ENCODE data around the gene TPRG1.

TPRG1 gene

DNA sequence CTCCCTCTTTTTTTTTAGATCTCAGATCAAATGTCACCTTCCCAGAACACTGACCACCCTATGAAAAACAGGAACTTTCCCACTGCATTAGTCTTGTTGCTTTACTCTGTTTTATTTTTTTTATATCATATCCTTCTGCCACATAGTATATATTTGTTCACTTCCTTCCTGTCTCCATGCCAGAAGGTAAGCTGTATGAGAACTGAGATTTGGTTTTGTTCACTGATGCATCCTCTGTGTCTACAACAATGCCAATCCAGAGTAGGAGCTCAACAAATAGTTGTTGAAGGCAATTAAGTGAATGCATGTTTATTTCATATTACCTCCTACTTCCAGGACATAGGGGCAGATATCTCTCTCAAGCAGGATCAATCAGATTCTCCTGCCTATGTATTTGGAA, 114.4 kb downstream of the TPRG1 start:
- FAIRE-seq = no peak

DNA sequence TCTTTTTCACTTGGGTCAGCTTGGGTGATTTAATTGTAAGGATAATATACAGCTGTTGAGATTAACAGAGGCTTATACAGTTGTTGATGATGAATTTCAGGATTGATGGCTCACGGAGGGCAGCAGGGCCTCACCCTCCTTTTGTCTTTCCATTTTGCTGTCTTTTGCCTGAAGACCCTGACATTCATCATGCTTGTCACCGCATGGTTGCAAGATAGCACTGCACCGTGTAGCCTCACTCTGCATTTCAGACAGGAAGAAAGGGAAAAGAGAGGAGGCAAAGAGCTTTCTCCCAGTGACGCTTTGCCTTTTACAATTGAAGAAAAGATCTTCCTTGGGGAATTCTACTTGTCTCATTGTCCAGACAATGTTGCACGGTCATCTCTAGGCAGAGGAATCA, 115.1 kb downstream of the TPRG1 start:
- FAIRE-seq = no peak

DNA sequence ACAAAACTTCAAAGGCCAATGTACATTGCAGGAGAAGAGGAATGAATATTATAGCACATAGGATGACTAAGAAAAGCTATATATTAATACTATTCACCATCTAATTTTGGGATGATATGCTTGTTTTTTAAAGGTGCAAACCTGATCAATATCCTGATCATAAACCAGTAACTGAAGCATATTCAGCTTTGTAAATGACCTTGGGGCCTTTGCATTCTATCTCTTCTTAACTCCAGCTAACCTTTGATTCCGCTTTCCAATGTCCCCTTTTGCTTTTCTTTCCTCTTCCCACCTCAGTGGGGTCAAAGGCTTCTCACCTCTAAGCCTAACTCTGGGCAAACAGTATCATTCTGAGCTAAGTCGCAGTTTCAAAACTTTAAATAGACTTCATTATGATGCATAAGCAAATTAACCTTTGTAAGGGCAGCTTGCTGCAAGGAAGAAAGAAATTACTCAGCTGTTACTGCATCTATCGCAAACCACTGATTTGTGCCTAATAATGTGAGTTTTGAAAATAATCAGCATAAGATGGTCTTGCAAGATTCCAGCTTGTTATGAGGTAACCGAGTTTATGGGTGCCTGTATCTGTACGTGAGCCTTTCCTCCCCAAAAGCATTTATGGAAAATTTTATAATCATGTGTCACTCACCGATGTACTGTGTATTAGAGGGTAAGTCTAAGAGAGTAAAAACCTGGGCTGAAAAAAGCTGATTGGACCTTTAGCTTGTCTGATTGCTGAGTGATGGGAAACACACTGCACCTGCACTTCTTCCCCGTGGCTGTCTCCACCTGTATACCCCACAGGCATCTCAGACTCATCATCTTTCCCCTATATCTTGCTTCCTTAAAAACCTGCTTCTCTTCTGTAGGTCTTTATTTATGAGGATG, 116.8 kb downstream of the TPRG1 start:
- FAIRE-seq = no peak

DNA sequence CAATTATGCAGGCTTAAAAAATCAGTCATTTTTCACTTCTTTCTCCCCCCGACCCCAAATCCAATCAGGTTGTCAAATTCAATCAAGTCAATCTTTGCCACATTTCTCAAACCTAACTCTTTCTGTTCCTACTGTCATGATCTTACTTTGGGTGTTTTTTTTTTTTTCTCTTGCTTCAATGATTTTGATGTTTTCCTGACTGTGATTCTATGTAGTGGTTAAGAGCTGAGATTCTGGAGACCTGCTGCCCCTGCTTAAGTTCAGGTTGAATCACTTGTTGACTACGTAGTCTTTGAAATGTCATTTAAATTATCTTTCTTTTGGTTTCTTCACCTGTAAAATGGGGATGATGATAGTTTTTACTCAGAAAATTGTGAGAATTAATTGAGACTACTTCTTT, 117.5 kb downstream of the TPRG1 start:
- FAIRE-seq = no peak

DNA sequence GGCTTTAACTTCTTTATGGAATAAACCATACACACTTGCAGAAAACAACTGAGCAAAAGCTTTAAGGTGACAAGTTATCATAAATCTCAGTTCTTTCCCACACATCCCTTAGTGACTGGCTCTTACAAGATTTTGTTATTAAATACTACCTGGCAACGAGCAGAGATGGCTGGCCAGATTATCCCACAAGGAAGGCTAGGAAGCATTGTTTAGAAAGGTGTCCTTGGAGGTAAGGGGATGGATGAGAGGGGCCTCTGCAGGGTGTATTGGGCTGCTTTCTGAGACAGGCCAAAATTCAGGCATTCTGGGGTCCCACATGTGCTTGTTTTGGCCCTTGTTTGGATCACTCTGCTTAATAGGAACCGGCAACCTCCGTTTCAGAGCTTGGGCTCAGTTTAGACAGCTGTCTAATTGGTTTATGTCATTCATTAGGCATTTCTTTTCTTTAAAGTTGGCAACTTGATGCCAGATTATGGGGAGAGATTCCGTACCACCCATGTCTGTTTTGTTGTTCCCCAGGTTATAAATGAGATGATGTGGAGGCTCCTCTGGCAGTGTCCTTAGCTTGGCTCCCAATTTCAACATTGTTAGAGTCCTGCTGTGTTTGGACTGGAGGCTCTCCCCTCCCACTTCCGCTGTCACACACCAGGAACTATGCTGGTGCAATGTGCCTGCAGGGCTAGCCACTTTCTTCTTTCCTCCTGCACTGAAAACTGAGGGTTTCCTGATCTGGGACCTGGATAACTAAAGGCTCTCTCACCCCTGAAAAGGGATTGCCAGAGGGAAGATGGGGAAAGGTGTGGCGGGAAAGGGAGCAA, 121.1 kb downstream of the TPRG1 start:
- FAIRE-seq = no peak

DNA sequence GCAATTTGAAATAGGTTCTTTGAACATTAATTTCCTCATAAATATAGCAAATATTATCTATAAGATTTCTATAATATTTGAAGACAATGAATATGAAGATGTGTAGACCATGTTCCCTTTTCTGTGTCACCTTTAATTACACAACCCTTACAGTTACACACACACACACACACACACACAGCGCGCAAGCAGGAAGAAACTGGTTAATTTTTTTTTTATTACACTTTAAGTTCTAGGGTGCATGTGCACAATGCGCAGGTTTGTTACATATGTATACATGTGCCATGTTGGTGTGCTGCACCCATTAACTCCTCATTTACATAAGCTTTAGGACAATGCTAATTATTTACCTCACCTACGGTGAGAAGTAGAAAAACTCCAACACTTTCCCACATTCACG, 122.9 kb downstream of the TPRG1 start:
- no peak for FAIRE-seq

DNA sequence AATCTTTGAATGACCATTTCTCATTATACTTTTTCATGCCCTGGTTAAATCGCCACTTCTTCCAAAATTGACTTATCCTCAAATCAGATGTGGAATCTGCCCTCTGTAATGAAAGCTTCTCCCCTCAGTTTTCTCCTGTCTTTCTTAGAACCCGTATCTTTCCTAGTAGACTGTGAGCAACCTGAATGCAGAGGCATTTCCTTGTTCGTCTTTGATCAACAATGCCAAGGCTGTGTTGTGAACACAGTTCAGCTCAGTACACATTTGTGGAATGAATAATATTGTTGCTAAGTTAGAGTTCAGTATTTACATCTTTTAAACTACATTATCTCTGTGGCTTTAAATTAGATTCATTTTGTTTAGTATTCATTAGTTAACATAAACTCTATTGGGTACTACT, 123.3 kb downstream of the TPRG1 start:
- no peak for FAIRE-seq

DNA sequence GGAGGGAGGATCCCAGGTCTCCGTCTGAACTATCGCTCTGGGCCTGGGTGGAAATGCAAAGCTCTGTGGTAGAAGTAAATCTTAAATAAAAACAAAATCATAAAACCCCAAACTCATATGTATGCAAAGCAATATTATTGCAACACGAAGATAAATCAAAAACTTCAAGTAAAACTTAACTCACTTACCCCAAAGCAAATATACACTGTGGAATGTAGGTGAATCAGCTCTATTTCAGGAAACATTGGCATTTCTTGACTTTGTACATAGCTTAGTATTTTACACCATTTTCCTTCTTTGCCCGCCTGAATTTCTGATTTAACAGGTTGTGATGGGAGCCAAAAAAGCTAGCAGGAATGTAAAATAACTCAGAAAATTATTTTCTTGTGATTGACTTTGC, 126.2 kb downstream of the TPRG1 start:
- no peak for FAIRE-seq

DNA sequence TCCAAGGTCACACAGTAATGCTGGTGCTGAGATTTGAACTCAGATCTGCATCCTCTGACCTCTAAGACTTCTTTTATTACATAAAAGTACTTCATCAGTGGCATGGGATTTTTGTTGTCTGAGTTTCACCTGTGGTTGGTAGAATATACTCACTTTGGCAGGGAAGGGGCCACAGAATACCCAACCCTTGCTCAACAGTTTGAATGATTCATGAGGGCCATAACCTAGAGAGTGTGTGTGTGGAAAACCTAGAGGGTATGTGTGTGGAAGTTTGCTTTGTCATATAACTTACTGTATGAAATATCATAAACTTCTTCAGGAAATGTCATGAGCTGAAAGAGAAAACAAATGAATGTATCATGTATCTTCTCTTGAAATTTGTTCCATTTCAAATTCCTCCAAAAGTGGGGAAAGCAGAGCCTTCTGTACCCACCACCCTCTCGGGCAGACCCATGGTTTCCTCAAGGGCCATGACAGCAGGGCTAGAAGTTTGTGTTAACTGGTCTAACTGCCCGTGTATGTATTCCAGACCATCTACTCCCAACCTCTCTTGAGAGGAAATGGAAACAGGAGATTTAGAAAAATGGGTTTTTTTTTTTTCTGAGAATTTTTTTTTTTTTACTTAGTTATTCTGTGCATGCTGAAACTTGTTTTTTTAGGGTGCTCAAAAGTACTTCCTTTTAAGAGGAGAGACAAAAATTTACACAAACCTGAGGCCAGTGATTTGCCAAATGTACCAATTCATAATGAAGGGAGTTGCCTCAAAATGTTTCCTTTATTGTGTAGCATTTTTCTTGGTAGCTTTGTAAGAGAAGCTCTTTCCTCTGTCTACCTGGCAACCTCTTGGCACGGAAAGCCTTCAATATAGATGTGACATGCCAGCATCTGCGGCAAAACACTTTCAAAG, 127.0 kb downstream of the TPRG1 start:
- no peak for FAIRE-seq

DNA sequence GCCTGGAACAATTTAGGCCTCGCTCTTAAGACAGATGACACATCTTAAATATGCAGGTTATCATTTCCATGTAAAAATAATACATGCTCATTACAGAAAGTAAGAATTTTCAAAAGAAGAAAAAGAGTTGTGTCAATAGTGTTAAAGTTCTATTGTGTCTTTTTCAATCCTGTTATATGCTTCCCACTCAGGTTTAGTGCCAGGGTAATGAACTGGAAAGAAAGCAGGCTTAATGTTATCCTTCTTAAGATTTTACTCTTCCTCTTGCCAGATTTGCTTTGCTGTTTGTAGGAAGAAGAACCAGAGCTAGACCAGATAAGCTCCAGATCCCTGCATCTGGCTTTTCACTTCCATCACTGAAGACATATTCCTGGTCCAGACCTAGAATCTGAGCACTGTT, 128.6 kb downstream of the TPRG1 start:
- FAIRE-seq = no peak

DNA sequence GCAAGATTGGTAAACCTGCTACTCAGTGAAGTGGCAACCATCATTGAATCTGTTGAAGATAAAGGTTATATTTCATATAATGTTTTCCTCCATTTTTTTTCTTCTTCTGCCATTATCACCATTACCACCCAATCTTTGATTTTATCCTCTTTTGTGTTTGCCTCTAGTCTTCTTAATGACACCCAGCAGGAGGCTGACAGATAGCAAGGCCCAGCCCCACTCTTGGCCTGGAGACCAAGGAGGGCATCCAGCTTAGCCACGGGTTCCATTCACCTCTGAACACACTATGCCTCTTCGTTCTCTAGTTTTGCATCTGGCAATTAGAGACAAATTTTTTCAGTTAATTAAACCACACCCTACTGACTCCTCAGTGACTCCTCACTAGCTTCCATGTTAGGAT, 129.7 kb downstream of the TPRG1 start:
- no peak for FAIRE-seq

DNA sequence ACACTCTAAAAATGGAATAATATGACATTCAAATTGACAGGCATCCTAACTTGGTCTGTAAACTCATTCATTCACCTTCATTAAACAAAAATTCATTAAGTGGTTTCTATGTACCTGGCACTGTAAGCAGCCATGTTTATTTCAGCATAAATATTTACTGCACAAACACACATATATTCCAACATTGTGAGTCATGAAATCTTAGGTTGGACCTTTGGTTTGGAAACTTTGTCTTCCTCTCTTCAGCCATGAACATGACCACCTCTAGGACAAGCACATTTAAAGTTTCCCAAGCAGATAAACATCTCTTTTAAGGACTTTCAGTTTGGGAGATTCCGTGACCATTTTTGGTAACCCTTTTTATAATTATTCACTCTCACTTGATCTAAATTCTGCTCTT, 131.8 kb downstream of the TPRG1 start:
- no peak for FAIRE-seq

DNA sequence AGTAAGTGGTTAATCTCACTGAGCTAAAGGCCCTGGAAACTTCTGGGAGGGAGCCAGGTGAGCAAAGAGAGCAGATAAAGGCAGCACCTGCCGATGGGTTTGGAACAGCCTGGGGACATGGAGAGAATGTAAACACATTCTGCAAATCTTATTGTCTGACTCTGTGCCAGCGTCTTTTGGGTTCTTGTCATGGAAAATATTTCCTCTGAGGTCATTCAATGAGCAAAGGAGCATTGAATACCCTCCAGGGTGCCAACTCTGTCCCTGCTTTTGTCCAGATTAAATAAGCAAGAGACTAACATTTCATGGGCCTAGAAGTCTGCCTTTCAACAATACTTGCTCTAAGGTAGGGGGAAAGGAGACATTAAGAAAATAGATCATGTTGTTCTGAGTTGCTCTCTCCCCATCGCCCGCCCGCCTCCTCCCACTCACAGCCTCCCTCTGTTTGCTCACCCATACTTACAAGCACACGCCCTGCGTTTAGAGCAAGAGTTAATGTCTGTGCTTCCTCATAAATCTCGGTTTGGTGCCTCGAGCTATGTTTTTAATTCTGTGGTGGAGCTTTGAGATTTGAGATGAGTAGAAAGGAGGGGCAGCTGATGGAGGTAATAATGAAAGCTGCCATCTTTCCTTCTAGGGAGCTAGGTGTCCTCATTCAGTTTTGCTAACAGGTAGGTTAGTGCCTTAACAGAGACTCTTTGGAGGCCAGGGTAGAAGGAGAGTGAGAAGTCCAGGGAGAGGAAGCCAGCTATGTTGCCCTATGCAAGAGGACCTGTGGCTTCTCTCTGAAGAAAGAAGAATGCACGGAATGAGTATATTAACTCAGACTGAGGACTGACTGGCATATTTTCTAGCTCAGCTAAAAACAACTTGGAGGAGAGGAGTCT, 132.9 kb downstream of the TPRG1 start:
- no peak for FAIRE-seq

DNA sequence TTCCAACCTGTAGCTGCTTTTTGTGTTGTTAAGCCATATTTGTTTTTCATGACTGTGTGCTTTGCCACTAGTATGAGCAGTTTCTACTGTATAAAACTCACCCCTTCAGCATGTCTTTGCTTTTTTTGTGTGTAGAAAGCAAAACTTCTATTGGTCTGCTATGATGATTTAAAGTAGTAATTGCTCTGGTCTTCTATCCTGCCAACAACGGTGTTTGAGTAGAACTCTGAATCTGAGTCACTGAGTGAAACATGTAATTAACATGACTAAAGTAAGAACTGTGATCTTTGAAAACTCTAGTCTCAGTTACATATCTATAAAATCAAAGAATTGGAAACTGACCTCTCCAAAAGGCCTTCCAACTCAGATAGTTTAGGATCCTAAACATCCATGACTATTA, 133.6 kb downstream of the TPRG1 start:
- FAIRE-seq = no peak

DNA sequence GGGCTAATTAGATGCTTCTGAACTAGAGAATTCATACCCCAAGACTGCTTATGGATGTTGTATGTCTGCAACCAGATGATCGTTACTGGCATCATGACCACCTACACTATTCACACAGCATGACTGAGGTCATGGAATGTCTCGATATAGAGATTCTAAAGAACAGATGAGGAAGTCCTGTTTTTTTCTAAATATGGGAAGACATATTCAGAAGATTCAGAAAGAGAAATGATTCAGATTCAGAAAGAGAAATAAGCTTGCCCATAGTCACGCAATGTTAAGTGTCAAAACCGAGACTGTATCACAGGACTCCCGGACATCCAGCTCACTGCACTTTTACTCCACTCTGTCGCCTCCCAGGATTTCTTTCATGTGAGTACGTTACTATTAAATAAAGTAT, 136.2 kb downstream of the TPRG1 start:
- no peak for FAIRE-seq

DNA sequence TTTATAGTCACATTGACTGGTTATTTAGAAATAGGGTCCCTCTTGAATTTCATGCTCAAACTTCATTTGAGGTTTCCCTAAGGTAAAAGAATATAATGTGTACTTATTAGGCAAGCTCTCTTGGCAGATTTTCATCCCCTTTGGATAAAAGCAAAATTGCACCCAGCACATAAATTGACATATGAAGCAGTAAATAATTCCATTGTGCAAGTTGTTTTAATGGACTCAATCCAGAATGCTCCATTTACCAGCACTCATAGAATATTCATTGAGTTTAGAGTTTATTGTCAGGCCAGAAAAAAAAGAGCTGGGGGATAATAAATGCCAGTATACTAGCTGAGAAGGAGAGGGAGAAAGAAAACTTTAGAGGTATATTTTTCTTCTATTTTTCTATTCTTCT, 136.8 kb downstream of the TPRG1 start:
- no peak for FAIRE-seq

DNA sequence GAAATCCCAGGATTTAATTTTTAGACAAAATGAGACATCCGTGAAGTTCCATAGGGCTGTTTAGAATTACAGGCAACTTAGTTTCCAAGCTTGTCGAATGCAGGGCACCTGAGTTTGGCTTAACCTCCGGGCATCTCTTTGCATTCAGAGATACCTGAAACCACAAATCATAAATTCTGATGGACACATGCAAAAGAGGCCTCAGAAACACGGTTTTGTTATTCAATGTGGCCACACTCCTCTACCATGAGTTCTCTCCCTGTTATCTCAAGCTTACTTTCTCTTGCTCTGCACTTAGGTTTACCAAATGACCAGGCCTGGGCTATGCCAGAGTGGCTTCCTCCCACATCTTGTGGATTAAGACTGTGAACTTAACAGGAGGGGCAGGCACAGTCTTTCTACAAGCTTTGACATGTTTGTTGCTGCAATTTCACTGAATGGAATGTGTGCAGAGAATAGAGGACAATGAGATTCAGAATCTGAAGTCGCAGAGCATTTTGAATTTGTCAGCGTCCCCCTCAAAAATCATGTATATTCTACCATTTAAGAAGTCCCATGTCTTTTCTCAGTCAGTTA, 137.7 kb downstream of the TPRG1 start:
- FAIRE-seq = no peak

DNA sequence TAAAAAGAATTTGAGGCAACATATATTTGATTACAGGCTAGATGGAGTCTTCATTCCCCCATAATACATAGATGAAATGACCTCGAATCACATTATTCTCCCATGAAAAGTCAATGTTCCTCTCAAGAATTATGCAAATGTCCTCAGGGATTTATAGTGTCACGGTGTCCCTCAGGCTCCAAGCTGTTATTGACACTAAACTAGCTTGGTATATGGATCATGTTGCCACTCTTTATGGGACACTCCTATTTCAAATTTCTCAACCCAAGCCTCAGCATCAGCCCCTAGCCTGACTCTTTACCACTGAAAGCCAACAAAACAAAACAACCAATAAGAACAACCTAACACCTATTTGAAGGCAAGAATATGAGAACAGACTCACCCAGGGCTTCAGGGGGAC, 139.8 kb downstream of the TPRG1 start:
- FAIRE-seq = no peak

DNA sequence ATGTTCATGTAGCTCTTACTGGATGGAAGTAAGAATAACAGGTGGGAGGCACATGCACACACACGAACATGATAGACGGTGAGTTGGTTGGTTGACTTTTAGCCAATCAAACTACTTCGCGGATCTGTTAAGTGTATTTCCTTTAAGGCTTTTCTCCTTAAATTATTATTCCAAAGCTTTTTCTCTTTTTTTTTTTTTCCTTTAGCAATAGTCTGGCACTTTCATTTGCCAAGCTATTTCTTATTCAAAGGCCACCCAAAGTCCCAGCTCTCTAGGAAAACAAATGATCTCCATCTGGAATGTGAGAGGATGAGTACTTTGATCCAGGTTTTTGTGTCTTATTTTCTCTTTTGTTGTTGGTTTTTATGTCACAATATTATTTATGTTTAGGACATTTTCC, 141.1 kb downstream of the TPRG1 start:
- FAIRE-seq = no peak

DNA sequence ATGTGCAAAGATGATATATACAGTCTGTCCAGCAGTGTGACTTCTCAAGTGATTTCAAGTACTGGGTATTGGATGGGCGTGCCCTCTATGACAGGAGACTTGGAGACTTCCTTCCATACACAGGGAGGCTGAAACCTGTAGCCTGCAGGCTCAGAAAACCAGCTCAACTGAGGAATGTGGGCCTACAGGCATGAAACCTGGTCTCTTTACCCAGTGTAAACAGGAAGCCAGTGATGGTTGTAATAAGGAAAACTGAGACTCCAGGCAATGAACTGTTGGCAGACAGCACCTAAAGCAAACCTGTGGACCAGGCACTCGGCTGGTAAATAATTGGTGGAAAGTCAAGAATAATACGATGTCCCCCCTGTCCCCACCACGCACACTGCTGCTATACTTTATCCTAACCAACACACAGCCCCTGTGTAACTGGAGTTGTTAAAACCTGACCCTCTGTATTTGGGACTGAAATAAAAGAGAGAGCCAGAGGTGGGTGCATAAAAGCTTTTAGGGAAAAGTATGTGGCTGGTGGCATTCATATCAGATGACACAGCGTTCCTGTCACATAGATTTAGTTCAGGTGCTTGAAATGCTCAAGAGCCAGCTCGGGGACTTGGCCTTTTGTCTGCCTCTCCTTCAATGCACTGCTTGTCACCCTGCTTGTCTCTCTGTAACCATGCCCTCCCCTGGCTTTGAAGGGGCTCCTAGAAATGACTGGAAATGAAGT, 144.7 kb downstream of the TPRG1 start:
- FAIRE-seq = no peak

DNA sequence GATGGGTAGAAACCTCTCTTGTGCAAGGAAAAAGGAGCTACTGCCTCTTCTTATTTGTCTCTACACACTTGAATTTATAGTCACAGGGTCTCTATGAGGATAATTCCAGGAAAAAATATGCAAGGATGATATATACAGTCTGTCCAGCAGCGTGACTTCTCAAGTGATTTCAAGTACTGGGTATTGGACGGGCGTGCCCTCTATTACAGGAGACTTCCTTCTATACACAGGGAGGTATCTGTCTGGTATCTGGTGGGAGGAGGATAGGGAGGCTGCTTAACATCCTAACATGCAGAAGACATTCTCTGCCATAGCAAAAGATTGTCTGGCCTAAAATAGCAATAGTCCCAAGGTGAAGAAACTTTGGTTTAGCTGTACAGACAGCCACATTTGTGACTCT, 146.1 kb downstream of the TPRG1 start:
- no peak for FAIRE-seq
